GM23248 (cell line): ENCODE results near the gene NUBP2. TPM values are rescaled to one million over a fixed set of nuclear protein-coding genes. Genes with fewer than 3 reads are reported as not detected.

Source experiments
- DNase-seq: peaks from one replicate; pipeline ENCODE4 v3.0.0-alpha.2; 2015
- H2AFZ ChIP-seq: fragments of 200-600 bp; sonication (generic); 2 replicates; pipeline ENCODE4 v1.6.1; 2016; ENCODE audit warnings: antibody characterized with exemption
- H3F3A ChIP-seq: fragments of 200-600 bp; sonication (generic); 2 replicates; pipeline ENCODE4 v1.6.1; 2016; ENCODE audit warnings: mild to moderate bottlenecking, antibody characterized with exemption, mixed run types; ENCODE audit not compliant: insufficient read depth
- H3K27ac ChIP-seq: fragments of 200-600 bp; sonication (generic); 2 replicates; pipeline ENCODE4 v1.5.1; 2016; ENCODE audit warnings: mild to moderate bottlenecking
- H3K27me3 ChIP-seq: fragments of 200-600 bp; sonication (generic); replicated peaks from 2 replicates; pipeline ENCODE4 v1.6.1; 2016; ENCODE audit warnings: mild to moderate bottlenecking; ENCODE audit not compliant: insufficient read depth
- H3K36me3 ChIP-seq: fragments of 200-600 bp; sonication (generic); 2 replicates; pipeline ENCODE4 v1.6.1; 2016; ENCODE audit warnings: low read depth, mild to moderate bottlenecking
- H3K4me1 ChIP-seq: fragments of 200-600 bp; sonication (generic); 2 replicates; pipeline ENCODE4 v1.6.1; 2016; ENCODE audit warnings: mild to moderate bottlenecking; ENCODE audit not compliant: insufficient read depth
- H3K4me2 ChIP-seq: fragments of 200-600 bp; sonication (generic); one replicate; pipeline ENCODE4 v1.6.1; 2016; ENCODE audit warnings: mild to moderate bottlenecking; ENCODE audit not compliant: unreplicated experiment
- H3K4me3 ChIP-seq: fragments of 200-600 bp; sonication (generic); 2 replicates; pipeline ENCODE4 v1.5.1; 2016; ENCODE audit warnings: mild to moderate bottlenecking
- H3K79me2 ChIP-seq: fragments of 200-600 bp; sonication (generic); 2 replicates; pipeline ENCODE4 v1.6.1; 2016; ENCODE audit warnings: mild to moderate bottlenecking; ENCODE audit not compliant: insufficient read depth
- H3K9ac ChIP-seq: fragments of 200-600 bp; sonication (generic); 2 replicates; pipeline ENCODE4 v1.6.1; 2016; ENCODE audit warnings: mild to moderate bottlenecking
- H3K9me2 ChIP-seq: fragments of 200-600 bp; sonication (generic); 2 replicates; pipeline ENCODE4 v1.6.1; 2016; ENCODE audit warnings: mixed run types, mild to moderate bottlenecking, moderate library complexity; ENCODE audit not compliant: insufficient read depth
- H3K9me3 ChIP-seq: fragments of 200-600 bp; sonication (generic); one replicate; pipeline ENCODE4 v1.6.1; 2017; ENCODE audit warnings: low read depth
- H4K20me1 ChIP-seq: fragments of 200-600 bp; sonication (generic); 2 replicates; pipeline ENCODE4 v1.6.0; 2016; ENCODE audit not compliant: insufficient read depth
- EZH2 ChIP-seq: fragments of 200-600 bp; sonication (generic); IDR thresholded peaks from 2 replicates; pipeline ENCODE4 v1.6.1; 2018; ENCODE audit warnings: antibody characterized with exemption, mild to moderate bottlenecking; ENCODE audit not compliant: insufficient read depth, poor library complexity, severe bottlenecking
- EZH2phosphoT487 ChIP-seq: fragments of 200-600 bp; sonication (generic); IDR thresholded peaks from 2 replicates; pipeline ENCODE4 v1.6.1; 2018; ENCODE audit warnings: antibody characterized with exemption, moderate library complexity, mild to moderate bottlenecking, low read depth; ENCODE audit not compliant: insufficient read depth
- WGBS, 2 experiments: methylation state at CpG; one replicate each; pipeline ENCODE4 v1.1.6; 2015 to 2017; ENCODE audit warnings: low lambda C conversion rate in 2 of 2, low coverage in 1 of 2; ENCODE audit errors: missing lambda C conversion rate in 2 of 2; 5-methylcytosine and 5-hydroxymethylcytosine counted together
- in situ Hi-C: fragments of 300-500 bp; cut with MboI; formaldehyde crosslinking; loops from 2 replicates; pipeline ENCODE4 v1.15.0; 2020
- polyA plus RNA-seq: library from polyadenylated mRNA; unstranded; fragments of >200 nt; fragmentation: Nextera tagmentation; extraction: Ambion mirVana; gene quantifications from 2 replicates; pipeline ENCODE4 v1.2.1, GENCODE V29; 2016
- total RNA-seq: library from RNA; depleted of rRNA; stranded (reverse); fragments of >200 nt; shearing (Covaris generic); gene quantifications from 2 replicates; pipeline ENCODE4 v1.2.3, GENCODE V29; 2014

NUBP2 gene
- total and polyA plus RNA-seq, 2 experiments from 2014 or later: 66.4 to 88.9 TPM

GRCh38 chr16:1769402-1770300 is 13.1 kb upstream of the NUBP2 start:
- TF ChIP-seq EZH2: no peak
- no peak for TF ChIP-seq EZH2phosphoT487
- no peak overlapping the region for H2AFZ ChIP-seq
- peaks cover 8% of the 10 kb centered on the region; the same call in 1 of the 2 replicates for H3K4me1 ChIP-seq
- no peaks in the 10 kb centered on the region for H3K9me2 ChIP-seq
- H3K9me3 ChIP-seq: no peaks in the 10 kb centered on the region
- H4K20me1 ChIP-seq: no peaks in the 10 kb centered on the region
- H3K4me3 ChIP-seq: peak overlapping the region; percentile 86
- peak overlapping the region; percentile 57 for H3K27ac ChIP-seq
- H3K27me3 ChIP-seq: no peaks in the 10 kb centered on the region
- in situ Hi-C loops: no loop called here
- no peak for DNase-seq
- H3K79me2 ChIP-seq: peaks cover 19% of the 10 kb centered on the region
- H3F3A ChIP-seq: peaks cover 11% of the 10 kb centered on the region; the same call in 1 of the 2 replicates
- 64 to 69% methylated on average over 19 to 23 of the region's 27 CpGs for WGBS, 2 experiments
- H3K9ac ChIP-seq: peak overlapping the region; percentile 86
- H3K4me2 ChIP-seq: peak overlapping the region; percentile 93
- H3K36me3 ChIP-seq: no peaks in the 10 kb centered on the region

DNA sequence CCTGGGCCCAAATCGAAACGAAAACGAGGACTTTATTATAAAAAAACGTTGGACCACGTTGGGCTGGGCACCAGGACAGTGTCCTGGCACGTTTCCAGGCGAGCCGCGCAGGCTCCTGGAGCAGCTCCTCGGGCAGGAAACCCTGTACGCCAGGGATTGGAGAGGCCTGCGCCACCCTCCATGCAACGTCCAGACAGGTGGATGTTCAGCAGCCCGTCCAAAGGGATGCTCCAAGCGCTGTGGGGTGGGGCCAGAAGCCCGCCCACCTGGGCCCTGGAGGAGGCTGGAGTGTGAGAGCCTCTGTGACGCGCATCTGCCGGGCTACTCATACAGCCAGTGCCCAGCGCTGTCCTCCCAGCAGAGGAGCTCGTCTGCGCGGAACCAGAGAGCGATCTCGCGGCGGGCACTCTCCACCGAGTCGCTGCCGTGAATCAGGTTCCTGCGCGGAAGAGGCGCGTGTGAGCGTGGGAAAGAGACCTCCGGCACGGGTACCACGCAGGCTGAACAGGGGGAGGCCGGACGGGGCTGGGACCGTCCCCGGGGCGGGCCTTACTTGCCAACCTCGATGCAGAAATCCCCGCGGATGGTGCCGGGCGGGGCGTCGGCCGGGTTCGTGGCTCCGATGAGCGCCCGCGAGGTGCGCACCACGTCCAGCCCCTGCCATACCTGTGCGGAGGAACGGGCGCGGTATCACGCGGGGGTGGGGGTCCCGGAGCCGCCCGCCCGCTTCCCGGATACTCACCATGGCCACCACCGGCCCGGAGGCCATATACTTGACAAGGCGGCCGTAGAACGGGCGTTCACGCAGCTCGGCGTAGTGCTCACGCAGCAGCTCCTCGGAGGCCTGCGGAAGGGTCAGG is 12.2 kb upstream of the NUBP2 start:
- TF ChIP-seq EZH2: no peak
- TF ChIP-seq EZH2phosphoT487: no peak
- Histone ChIP-seq H4K20me1 (no peaks in the 10 kb centered on the region), H3F3A (peaks cover 11% of the 10 kb centered on the region; the same call in 1 of the 2 replicates), H3K9ac (peak overlapping the region; percentile 86), H3K27ac (peak overlapping the region; percentile 57), H3K4me1 (peaks cover 9% of the 10 kb centered on the region; the same call in 1 of the 2 replicates), H3K79me2 (peaks cover 28% of the 10 kb centered on the region), H3K27me3 (no peaks in the 10 kb centered on the region), H3K4me3 (peak overlapping the region; percentile 86), H3K4me2 (peak overlapping the region; percentile 93), H3K9me2 (no peaks in the 10 kb centered on the region), H3K9me3 (no peaks in the 10 kb centered on the region), H2AFZ (no peak overlapping the region), H3K36me3 (no peaks in the 10 kb centered on the region)
- DNase-seq: peak; percentile 94
- in situ Hi-C loops: no loop called here
- 5 to 6% methylated on average over 60 to 62 of the region's 81 CpGs for whole genome bisulfite sequencing, 2 experiments

GRCh38 chr16:1771188-1771863 is 11.4 kb upstream of the NUBP2 start, which contains the start of gene NME3:
NME3 (minus strand) TSS chr16:1771543; CDS start chr16:1771534, 9 bp downstream.
- Histone ChIP-seq H3K27ac (peak within 1 kb of the TSS; percentile 57), H3K9me2 (no peaks in the 10 kb centered on the region), H3K9ac (peak within 1 kb of the TSS; percentile 86), H3K27me3 (no peaks in the 10 kb centered on the region), H2AFZ (peak within 1 kb of the TSS; percentile 60), H3K79me2 (peaks cover 34% of the 10 kb centered on the region), H3K4me1 (peaks cover 9% of the 10 kb centered on the region; the same call in 1 of the 2 replicates), H3K9me3 (no peaks in the 10 kb centered on the region), H4K20me1 (no peaks in the 10 kb centered on the region), H3K4me3 (peak within 1 kb of the TSS; percentile 86), H3F3A (peaks cover 11% of the 10 kb centered on the region; the same call in 1 of the 2 replicates), H3K36me3 (no peaks in the 10 kb centered on the region), H3K4me2 (peak within 1 kb of the TSS; percentile 93)
- DNase-seq: peak; percentile 85
- TF ChIP-seq EZH2 (no peak), EZH2phosphoT487 (no peak)
- 1% methylated on average over 47 to 78 of the region's 79 CpGs for WGBS, 2 experiments
- in situ Hi-C loops: no loop called here
